ENCODE measurements around the gene SECTM1. TPM values are rescaled to one million over a fixed set of nuclear protein-coding genes. Genes with fewer than 3 reads are reported as not detected.

Gene SECTM1
- total RNA-seq, 1 donor, result 34.2 TPM

DNA sequence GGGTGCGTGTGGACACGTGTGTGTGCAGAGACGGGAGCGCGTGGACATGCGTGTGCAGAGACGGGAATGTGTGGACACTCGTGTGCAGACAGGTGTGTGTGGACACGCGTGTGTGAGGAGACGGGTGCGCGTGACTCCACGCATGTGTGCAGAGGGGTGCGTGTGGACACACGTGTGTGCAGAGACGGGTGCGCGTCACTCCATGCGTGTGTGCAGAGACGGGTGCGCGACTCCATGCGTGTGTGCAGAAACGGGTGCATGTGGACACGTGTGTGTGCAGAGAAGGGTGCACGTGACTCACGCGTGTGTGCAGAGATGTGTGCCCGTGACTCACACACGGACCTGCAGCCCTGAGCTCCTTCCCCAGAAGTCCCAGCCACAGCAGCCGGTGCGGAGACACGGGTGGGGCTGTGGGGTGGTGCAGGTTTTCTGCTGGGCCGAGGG lies 13.9 kb downstream of the SECTM1 start:
- TF ChIP-seq, protein P1, sequence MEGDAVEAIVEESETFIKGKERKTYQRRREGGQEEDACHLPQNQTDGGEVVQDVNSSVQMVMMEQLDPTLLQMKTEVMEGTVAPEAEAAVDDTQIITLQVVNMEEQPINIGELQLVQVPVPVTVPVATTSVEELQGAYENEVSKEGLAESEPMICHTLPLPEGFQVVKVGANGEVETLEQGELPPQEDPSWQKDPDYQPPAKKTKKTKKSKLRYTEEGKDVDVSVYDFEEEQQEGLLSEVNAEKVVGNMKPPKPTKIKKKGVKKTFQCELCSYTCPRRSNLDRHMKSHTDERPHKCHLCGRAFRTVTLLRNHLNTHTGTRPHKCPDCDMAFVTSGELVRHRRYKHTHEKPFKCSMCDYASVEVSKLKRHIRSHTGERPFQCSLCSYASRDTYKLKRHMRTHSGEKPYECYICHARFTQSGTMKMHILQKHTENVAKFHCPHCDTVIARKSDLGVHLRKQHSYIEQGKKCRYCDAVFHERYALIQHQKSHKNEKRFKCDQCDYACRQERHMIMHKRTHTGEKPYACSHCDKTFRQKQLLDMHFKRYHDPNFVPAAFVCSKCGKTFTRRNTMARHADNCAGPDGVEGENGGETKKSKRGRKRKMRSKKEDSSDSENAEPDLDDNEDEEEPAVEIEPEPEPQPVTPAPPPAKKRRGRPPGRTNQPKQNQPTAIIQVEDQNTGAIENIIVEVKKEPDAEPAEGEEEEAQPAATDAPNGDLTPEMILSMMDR (IDR thresholded peaks at IDR 0.05; ENCODE audit: insufficient read depth, low read length), result no peak
- H3K4me3 ChIP-seq (ENCODE audit: low read depth, low read length), result no peak overlapping the region
- DNase-seq (ENCODE audit: low read depth), result no peak

DNA sequence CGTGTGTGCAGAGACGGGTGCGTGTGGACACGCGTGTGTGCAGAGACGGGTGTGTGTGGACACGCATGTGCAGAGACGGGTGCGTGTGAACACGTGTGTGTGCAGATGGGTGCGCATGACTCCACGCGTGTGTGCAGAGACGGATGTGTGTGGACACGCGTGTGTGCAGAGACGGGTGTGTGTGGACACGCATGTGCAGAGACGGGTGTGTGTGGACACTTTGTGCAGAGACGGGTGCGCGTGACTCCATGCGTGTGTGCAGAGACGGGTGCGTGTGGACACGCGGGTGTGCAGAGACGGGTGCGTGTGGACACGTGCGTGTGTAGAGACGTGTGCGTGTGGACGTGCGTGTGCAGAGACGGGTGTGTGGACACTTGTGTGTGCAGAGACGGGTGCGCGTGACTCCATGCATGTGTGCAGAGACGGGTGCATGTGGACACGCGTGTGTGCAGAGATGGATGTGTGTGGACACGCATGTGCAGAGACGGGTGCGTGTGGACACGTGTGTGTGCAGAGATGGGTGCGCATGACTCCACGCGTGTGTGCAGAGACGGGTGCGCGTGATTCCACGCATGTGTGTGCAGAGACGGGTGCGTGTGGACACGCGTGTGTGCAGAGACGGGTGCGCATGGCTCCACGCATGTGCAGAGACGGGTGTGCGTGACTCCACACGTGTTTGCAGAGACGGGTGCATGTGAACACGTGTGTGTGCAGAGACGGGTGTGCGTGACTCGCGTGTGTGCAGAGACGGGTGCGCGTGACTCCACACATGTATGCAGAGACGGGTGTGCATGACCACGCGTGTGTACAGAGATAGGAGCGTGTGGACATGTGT lies 14.6 kb downstream of the SECTM1 start:
- no peak for DNase-seq (ENCODE audit: low read depth)
- TF ChIP-seq, protein P1 (IDR thresholded peaks at IDR 0.05; ENCODE audit: insufficient read depth, low read length), result no peak
- no peak overlapping the region for H3K4me3 ChIP-seq (ENCODE audit: low read depth, low read length)

DNA sequence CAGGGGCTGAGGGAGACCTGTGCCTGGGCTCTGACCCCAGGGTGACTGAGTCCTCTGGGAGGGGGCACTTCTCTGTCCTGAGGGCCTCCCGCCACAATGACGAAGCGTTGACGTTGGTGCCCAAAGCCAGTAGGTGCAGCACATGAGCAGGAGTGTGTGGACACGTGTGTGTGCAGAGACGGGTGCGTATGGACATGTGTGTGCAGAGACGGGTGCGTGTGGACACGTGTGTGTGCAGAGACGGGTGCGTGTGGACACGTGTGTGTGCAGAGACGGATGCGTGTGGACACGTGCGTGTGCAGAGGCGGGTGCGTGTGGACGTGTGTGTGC lies 15.4 kb downstream of the SECTM1 start:
- H3K4me3 ChIP-seq (ENCODE audit: low read depth, low read length), result no peak overlapping the region
- TF ChIP-seq, protein P1 (IDR thresholded peaks at IDR 0.05; ENCODE audit: insufficient read depth, low read length), result no peak
- no peak for DNase-seq (ENCODE audit: low read depth)

DNA sequence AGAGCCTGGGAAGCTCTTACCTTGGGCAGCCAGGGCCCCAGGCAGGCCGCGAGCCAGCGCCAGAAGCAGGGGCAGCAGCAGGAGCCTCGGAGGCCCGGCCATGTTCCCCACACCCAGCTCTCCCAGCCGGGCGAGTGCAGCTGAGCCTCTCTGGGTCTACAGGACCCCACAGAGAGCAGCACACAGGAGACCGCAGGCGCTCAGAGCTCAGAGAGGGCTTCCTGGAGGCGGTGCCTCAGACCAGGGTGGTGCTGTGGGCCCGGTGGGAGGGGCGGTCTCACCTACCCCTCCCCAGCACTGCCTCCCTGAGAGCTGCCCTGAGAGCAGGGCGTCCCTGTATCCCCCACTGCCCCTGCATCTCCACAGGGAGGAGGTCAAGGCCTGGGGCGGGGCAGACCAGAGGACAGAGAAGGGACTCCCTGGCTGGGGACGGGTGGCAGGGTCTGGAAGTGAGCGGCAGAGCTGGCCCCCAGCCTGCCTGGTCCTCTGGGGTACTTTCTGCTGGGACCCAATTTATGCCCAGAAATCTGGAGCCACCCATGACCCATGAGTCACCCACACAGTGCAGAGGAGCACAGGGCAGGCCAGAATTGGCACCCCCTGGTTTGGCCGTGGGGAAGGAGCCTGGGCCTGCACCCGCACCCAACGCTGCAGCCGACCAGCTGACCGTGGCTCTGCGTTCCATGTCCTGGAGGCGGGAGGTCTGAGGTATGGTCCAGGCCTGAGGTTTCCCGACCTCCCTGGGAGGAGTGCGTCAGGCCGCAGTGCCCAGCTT lies 16.0 kb downstream of the SECTM1 start, which contains the start of gene CD7:
CD7 (minus strand) TSS at position 215 of the 775 bp plus-strand sequence; CDS start at position 102, 113 bp downstream.
- no peak within 1 kb of the TSS for H3K4me3 ChIP-seq (ENCODE audit: low read depth, low read length)
- TF ChIP-seq, protein P1 (IDR thresholded peaks at IDR 0.05; ENCODE audit: insufficient read depth, low read length), result no peak
- DNase-seq (ENCODE audit: low read depth), result no peak

DNA sequence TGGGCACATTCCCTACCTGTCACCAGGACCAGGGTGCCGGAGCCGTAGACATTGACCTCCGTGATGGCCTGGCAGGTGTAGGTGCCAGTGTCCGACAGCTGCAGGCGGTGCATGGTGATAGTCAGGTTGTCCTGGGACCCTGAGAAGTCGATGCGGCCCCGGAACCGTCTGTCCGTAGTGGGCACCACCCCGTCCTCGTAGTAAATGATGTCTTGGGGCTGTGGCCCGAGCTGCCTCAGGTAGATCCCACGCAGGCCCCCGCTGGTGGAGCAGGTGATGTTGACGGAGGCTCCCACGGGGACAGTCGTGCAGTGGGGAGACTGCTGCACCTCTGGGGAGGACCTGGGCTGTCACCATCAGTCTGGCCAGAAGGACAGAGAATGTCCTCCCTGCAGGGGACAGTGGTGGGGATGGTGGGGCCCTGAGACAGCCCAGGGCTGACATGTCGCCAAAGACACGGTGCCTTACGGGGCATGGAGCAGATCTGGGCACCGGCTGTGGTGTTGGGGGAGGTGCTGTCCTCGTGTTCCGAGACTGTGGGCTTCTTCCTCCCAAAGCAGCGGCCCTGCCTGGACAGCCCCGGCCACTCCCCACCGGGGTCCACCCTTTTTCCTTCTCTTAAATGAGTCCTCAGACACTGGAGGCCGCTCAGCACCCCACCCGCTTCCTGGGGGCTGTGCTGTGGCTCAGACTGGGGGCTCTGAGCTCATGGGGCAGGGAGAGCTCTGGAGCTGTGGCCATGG lies 16.7 kb downstream of the SECTM1 start:
- no peak overlapping the region for H3K4me3 ChIP-seq (ENCODE audit: low read depth, low read length)
- TF ChIP-seq, protein P1 (IDR thresholded peaks at IDR 0.05; ENCODE audit: insufficient read depth, low read length), result no peak
- DNase-seq (ENCODE audit: low read depth), result no peak

DNA sequence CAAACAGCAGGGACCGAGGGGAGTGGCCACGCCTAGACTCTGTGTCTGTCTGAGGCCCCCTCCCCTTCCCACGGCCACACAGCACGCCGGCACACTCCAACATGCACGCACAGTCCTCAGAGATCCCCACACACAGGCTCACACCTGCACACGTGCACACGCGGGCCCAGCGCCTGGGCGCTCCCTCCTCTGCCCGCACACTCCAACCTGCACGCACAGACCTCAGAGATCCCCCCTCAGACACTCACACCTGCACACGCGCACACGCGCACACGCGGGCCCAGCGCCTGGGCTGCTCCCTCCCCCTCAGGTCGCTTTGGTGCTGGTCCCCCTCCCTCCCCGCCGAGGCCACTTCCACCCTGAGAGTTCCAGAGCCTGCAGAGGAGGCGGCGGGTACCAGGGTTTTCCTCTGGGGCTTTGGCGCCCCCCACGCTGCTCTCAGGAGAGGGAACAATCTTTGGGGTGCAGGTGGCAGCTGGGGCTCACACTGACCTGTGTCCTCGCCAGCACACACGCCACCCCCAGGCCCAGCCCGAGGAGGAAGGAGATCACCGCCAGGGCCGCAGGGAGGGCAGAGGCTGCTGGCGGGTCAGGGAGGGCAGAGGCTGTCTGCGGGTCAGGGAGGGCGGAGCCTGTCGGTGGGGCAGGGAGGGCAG lies 17.7 kb downstream of the SECTM1 start:
- no peak overlapping the region for H3K4me3 ChIP-seq (ENCODE audit: low read depth, low read length)
- no peak for DNase-seq (ENCODE audit: low read depth)

More for the DNA sequence above, 17.7 kb downstream of the SECTM1 start:
- TF ChIP-seq, protein P1 (IDR thresholded peaks at IDR 0.05; ENCODE audit: insufficient read depth, low read length), result no peak

Data from fibroblast of the aortic adventitia (primary cell).